Measurements from ENCODE around the gene COX15. TPM values are rescaled to one million over a fixed set of nuclear protein-coding genes. Genes with fewer than 3 reads are reported as not detected.
"Not testable (repeated sequence)": the region's sequence is repeated elsewhere in the genome, so short reads cannot be mapped to it uniquely, and the experiment has no call there.

Gene COX15
- total RNA-seq, 1 donor from 2014 or later = 41.5 TPM

DNA sequence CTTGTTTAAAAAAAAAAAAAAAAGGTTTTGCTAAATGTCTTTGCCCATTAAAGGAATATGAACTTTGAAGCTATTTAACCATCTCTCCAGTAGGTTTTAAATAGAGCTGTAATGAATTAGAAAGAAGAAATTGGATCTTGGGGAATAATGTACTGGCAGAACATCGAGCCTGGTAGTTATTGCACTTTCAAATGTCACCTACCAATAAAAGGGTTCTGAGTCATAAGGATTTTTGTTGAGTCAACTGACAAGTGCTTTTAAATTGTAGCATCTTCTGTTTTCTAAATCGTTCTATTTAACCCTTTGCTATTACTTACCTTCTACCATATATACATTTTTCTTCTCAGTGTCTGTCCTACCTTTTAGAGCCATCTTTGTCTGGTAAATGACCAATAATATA lies 10.8 kb upstream of the COX15 start:
- peaks cover 19% of the 10 kb centered on the region for H3K36me3 Mint-ChIP-seq (ENCODE audit: unreplicated experiment)
- DNase-seq = no peak
- TF ChIP-seq, protein P1, sequence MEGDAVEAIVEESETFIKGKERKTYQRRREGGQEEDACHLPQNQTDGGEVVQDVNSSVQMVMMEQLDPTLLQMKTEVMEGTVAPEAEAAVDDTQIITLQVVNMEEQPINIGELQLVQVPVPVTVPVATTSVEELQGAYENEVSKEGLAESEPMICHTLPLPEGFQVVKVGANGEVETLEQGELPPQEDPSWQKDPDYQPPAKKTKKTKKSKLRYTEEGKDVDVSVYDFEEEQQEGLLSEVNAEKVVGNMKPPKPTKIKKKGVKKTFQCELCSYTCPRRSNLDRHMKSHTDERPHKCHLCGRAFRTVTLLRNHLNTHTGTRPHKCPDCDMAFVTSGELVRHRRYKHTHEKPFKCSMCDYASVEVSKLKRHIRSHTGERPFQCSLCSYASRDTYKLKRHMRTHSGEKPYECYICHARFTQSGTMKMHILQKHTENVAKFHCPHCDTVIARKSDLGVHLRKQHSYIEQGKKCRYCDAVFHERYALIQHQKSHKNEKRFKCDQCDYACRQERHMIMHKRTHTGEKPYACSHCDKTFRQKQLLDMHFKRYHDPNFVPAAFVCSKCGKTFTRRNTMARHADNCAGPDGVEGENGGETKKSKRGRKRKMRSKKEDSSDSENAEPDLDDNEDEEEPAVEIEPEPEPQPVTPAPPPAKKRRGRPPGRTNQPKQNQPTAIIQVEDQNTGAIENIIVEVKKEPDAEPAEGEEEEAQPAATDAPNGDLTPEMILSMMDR (IDR thresholded peaks at IDR 0.05; ENCODE audit: partially characterized antibody, unreplicated experiment) = no peak
- H3K4me3 Mint-ChIP-seq (ENCODE audit: unreplicated experiment) = no peak overlapping the region
- H3K9me3 Mint-ChIP-seq (ENCODE audit: unreplicated experiment) = no peaks in the 10 kb centered on the region
- no peaks in the 10 kb centered on the region for H3K27me3 Mint-ChIP-seq (ENCODE audit: unreplicated experiment)
- no peaks in the 10 kb centered on the region for H3K4me1 Mint-ChIP-seq (ENCODE audit: low read depth, unreplicated experiment)
- H3K27ac Mint-ChIP-seq (ENCODE audit: unreplicated experiment) = no peak overlapping the region

DNA sequence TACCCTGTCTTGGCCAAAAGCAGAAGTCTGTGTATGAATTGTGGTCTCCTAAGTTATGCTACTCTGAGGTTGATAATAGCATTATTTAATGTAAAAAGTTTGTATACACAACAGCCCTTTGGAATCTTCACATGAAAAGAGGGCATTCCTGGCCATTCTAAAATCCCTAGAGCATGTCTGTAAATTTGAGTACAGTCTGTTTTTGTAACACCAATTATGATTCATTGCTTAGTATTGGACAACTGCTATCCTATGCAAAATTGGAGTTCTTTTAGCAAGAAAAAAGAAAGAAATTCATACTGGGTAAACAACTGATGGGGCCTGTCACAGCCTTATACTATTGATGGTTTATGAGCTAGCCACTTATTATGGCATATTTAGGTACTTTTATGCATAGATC lies 10.3 kb upstream of the COX15 start:
- Mint-ChIP-seq H3K4me1 (ENCODE audit: low read depth, unreplicated experiment) (no peaks in the 10 kb centered on the region), H3K27ac (ENCODE audit: unreplicated experiment) (no peak overlapping the region), H3K27me3 (ENCODE audit: unreplicated experiment) (no peaks in the 10 kb centered on the region), H3K36me3 (ENCODE audit: unreplicated experiment) (peaks cover 19% of the 10 kb centered on the region), H3K9me3 (ENCODE audit: unreplicated experiment) (no peaks in the 10 kb centered on the region), H3K4me3 (ENCODE audit: unreplicated experiment) (no peak overlapping the region)
- DNase-seq = no peak
- TF ChIP-seq, protein P1 (IDR thresholded peaks at IDR 0.05; ENCODE audit: partially characterized antibody, unreplicated experiment) = no peak

DNA sequence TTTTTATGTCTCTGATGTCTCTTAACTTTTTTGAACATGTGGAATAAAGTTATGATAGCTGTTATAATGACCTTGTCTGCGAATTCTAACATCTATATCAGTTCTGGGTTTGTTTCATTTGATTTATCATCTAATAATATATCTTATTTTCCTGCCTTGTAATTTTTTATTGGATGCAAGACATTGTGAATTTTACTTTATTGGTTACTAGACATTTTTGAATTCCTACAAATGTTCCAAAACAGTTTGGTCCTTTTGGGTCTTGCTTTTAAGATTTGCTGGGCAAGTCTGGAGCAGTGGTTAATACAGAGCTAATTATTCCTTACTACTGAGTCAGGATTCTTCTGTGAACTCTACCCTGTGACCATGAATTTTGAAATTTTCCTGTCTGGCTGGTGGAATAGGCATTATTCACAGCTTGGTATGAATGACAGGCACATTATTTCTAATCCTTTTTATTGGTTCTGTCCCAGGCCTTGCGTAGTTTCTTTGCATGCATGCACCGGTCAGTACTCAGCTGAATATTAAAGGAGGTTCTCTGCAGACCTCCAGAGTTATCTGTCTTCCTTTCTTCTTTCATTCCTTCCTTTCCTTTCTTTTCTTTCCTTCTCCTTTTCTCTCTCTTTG lies 9.1 kb upstream of the COX15 start:
- no peak for DNase-seq
- H3K27ac Mint-ChIP-seq (ENCODE audit: unreplicated experiment) = no peak overlapping the region
- H3K36me3 Mint-ChIP-seq (ENCODE audit: unreplicated experiment) = peaks cover 19% of the 10 kb centered on the region
- H3K27me3 Mint-ChIP-seq (ENCODE audit: unreplicated experiment) = no peaks in the 10 kb centered on the region
- H3K4me3 Mint-ChIP-seq (ENCODE audit: unreplicated experiment) = no peak overlapping the region
- TF ChIP-seq, protein P1 (IDR thresholded peaks at IDR 0.05; ENCODE audit: partially characterized antibody, unreplicated experiment) = no peak
- H3K9me3 Mint-ChIP-seq (ENCODE audit: unreplicated experiment) = no peaks in the 10 kb centered on the region
- no peaks in the 10 kb centered on the region for H3K4me1 Mint-ChIP-seq (ENCODE audit: low read depth, unreplicated experiment)

DNA sequence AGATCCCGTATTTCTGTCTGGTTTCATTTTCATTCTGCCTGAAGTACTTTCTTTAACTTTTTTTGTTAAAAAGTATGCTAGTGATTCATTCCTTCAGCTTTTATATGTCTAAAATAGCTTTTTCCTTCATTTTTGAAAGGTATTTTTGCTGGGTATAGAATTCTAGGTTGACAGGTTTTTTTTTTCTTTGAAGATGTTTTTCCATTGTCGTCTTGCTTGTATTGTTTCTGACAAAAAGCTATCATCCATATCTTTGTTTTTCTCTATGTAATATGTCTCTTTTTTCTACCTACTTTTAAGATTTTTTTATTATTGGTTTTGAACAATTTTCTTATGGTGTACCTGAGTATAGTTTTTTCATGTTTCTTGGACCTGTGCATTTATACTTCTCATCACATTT lies 8.3 kb upstream of the COX15 start:
- no peak overlapping the region for H3K27ac Mint-ChIP-seq (ENCODE audit: unreplicated experiment)
- peaks cover 19% of the 10 kb centered on the region for H3K36me3 Mint-ChIP-seq (ENCODE audit: unreplicated experiment)
- H3K9me3 Mint-ChIP-seq (ENCODE audit: unreplicated experiment) = no peaks in the 10 kb centered on the region
- H3K4me3 Mint-ChIP-seq (ENCODE audit: unreplicated experiment) = no peak overlapping the region
- H3K27me3 Mint-ChIP-seq (ENCODE audit: unreplicated experiment) = no peaks in the 10 kb centered on the region
- TF ChIP-seq, protein P1 (IDR thresholded peaks at IDR 0.05; ENCODE audit: partially characterized antibody, unreplicated experiment) = no peak
- H3K4me1 Mint-ChIP-seq (ENCODE audit: low read depth, unreplicated experiment) = no peaks in the 10 kb centered on the region
- no peak for DNase-seq

DNA sequence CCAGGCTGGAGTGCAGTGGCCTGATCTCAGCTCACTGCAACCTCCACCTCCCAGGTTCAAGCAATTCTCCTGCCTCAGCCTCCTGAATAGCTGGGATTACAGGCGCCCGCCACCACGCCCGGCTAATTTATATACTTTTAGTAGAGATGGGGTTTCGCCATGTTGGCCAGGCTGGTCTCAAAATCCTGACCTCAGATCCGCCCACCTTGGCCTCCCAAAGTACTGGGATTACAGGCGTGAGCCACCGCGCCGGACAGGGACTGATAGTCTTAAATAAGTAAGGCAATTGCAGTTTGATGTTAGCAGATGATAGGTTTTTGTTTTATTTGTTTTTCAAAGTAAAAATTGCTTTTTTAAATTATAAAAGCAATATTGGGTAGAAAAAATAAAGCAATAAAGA lies 2.2 kb upstream of the COX15 start:
- not testable (repeated sequence) for H3K4me1 Mint-ChIP-seq (ENCODE audit: low read depth, unreplicated experiment); H3K4me3 Mint-ChIP-seq (ENCODE audit: unreplicated experiment); H3K9me3 Mint-ChIP-seq (ENCODE audit: unreplicated experiment); H3K36me3 Mint-ChIP-seq (ENCODE audit: unreplicated experiment); H3K27ac Mint-ChIP-seq (ENCODE audit: unreplicated experiment); H3K27me3 Mint-ChIP-seq (ENCODE audit: unreplicated experiment); DNase-seq
